Chondrocyte (in vitro differentiated cells): Measurements from ENCODE around the gene EFEMP1. TPM values are rescaled to one million over a fixed set of nuclear protein-coding genes. Genes with fewer than 3 reads are reported as not detected.
A peak's percentile ranks its signal among the peaks of the same experiment; 100 is the strongest.

ENCODE experiments used
- DNase-seq: peaks from one replicate; pipeline ENCODE4 v3.0.0; 2021; ENCODE audit warnings: mixed read lengths, low spot score
- H3K27ac Mint-ChIP-seq: one replicate; pipeline ENCODE4 v1.8.0; 2021; ENCODE audit warnings: mild to moderate bottlenecking, moderate library complexity, mixed read lengths; ENCODE audit not compliant: unreplicated experiment
- H3K27me3 Mint-ChIP-seq: 2 replicates; pipeline ENCODE4 v1.8.0; 2021; ENCODE audit warnings: low read depth, mixed read lengths
- H3K36me3 Mint-ChIP-seq: 2 replicates; pipeline ENCODE4 v1.8.0; 2021; ENCODE audit warnings: low read depth, mixed read lengths
- H3K4me1 Mint-ChIP-seq: 2 replicates; pipeline ENCODE4 v1.8.0; 2021; ENCODE audit warnings: low read depth, mild to moderate bottlenecking, mixed read lengths
- H3K4me3 Mint-ChIP-seq: one replicate; pipeline ENCODE4 v1.8.0; 2021; ENCODE audit warnings: mild to moderate bottlenecking, moderate library complexity, mixed read lengths; ENCODE audit not compliant: unreplicated experiment
- H3K9me3 Mint-ChIP-seq: 2 replicates; pipeline ENCODE4 v1.8.0; 2021; ENCODE audit warnings: low read depth, mixed read lengths
- long read RNA-seq: library from polyadenylated mRNA; stranded (forward); transcript quantifications from one replicate; pipeline ENCODE4 v2.0.0, GENCODE V29; 2021
- total RNA-seq: library from RNA; stranded (reverse); gene quantifications from 3 replicates; pipeline ENCODE4 v1.2.1, GENCODE V29; 2021
- TF ChIP-seq, protein P1 (sequence below): fragments of 200-600 bp; sonication (generic); IDR thresholded peaks from 2 replicates; pipeline ENCODE4 v1.5.0; 2021; ENCODE audit warnings: antibody characterized with exemption, mild to moderate bottlenecking, moderate library complexity

The EFEMP1 gene, protein sequence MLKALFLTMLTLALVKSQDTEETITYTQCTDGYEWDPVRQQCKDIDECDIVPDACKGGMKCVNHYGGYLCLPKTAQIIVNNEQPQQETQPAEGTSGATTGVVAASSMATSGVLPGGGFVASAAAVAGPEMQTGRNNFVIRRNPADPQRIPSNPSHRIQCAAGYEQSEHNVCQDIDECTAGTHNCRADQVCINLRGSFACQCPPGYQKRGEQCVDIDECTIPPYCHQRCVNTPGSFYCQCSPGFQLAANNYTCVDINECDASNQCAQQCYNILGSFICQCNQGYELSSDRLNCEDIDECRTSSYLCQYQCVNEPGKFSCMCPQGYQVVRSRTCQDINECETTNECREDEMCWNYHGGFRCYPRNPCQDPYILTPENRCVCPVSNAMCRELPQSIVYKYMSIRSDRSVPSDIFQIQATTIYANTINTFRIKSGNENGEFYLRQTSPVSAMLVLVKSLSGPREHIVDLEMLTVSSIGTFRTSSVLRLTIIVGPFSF
- total RNA-seq: 9.5 to 39.6 TPM (median 38.6 TPM) in 3 replicates
- long read RNA-seq, transcript EFEMP1-201 (12 exons, 1,820 nt): minor isoform, 23 of 124 reads
- long read RNA-seq, transcript EFEMP1-202 (11 exons, 3,024 nt): major isoform, 86 of 124 reads
- long read RNA-seq, partial matches to known transcripts: 4 of 124 reads
- long read RNA-seq, other reads (novel, unspliced or antisense): 11 of 124 reads

DNA sequence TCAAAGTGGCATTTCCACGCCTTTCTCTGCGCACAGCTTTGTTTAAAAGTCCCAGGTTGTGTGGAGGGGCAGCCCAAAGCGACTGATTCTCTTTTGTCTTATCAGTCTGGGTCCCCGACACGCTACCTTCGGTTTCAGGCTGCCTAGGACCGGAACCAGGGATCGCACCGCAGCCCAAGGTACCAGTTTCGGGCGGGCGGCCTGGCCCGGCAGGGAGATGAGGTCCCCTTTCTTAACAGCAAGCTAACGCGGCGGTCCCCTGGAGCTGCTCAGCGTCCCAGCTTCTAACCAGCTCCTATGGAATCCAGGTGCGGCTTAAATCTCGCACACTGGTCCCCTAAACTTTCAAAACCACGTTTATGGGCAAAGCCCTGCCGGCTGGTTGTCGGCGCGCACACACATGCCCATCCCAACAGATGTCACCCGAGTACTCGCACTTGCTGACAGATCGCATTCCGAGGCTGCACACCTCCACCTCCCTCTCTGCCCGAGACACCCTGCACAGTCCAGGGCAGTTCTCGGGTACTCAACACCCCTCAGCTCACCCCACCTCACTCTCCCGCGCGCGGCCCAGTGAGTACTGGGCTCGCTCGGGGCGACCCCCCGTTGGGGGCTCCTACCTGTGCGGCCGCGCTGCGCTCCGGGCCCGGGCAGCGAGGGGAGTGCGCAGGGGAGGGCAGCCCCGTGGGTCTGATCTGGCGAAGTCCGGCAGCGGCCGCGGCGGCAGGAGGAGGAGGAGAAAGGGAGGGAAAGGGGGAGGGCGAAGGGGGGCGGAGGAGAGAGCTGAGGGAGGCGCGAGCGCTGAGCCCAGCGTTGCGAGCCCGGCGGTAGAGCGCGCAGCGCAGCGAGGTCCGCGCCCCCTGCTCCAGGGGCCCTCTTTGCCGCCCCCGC lies at the start of gene EFEMP1:
EFEMP1 (minus strand) TSS at position 692 of the 891 bp plus-strand sequence. CDS start 1,342 bp downstream, outside the sequence.
- peaks cover 52% of the 10 kb centered on the region for H3K27me3 Mint-ChIP-seq
- TF ChIP-seq, protein P1, sequence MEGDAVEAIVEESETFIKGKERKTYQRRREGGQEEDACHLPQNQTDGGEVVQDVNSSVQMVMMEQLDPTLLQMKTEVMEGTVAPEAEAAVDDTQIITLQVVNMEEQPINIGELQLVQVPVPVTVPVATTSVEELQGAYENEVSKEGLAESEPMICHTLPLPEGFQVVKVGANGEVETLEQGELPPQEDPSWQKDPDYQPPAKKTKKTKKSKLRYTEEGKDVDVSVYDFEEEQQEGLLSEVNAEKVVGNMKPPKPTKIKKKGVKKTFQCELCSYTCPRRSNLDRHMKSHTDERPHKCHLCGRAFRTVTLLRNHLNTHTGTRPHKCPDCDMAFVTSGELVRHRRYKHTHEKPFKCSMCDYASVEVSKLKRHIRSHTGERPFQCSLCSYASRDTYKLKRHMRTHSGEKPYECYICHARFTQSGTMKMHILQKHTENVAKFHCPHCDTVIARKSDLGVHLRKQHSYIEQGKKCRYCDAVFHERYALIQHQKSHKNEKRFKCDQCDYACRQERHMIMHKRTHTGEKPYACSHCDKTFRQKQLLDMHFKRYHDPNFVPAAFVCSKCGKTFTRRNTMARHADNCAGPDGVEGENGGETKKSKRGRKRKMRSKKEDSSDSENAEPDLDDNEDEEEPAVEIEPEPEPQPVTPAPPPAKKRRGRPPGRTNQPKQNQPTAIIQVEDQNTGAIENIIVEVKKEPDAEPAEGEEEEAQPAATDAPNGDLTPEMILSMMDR: peak; percentile 23
- no peaks in the 10 kb centered on the region for H3K36me3 Mint-ChIP-seq
- H3K4me1 Mint-ChIP-seq: peaks cover 18% of the 10 kb centered on the region
- H3K4me3 Mint-ChIP-seq: peak within 1 kb of the TSS; percentile 77
- H3K27ac Mint-ChIP-seq: no peak within 1 kb of the TSS
- DNase-seq: no peak
- peaks cover 2% of the 10 kb centered on the region for H3K9me3 Mint-ChIP-seq

GRCh38 chr2:55970500-55970899 lies 46.9 kb upstream of the EFEMP1 start:
- Mint-ChIP-seq H3K36me3 (no peaks in the 10 kb centered on the region), H3K9me3 (no peaks in the 10 kb centered on the region), H3K4me1 (peaks cover 3% of the 10 kb centered on the region), H3K27ac (no peak overlapping the region), H3K4me3 (no peak overlapping the region), H3K27me3 (peaks cover 36% of the 10 kb centered on the region)
- no peak for DNase-seq
- TF ChIP-seq, protein P1: no peak

DNA sequence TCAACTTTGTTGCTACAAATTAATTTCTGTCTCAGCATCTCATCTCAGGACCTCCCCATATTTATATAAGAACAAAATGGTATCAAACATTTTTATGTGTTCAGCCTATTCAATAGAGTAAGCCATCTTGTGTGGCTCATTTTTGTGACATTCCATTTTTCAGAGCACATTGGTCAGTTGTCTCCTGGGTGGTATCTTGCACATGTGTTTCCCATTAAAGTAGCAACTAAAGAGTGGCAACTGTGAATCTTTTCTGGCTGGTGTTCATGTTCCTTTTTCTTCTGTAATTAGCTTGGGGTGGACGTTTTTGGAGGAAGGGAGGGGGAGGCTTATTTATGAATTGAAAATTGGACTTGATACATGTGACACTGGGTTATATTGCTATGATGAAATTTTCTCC lies 45.4 kb upstream of the EFEMP1 start:
- no peaks in the 10 kb centered on the region for H3K36me3 Mint-ChIP-seq
- H3K27me3 Mint-ChIP-seq: peaks cover 42% of the 10 kb centered on the region
- peaks cover 3% of the 10 kb centered on the region for H3K4me1 Mint-ChIP-seq
- no peaks in the 10 kb centered on the region for H3K9me3 Mint-ChIP-seq
- no peak overlapping the region for H3K4me3 Mint-ChIP-seq
- TF ChIP-seq, protein P1: no peak
- H3K27ac Mint-ChIP-seq: no peak overlapping the region
- no peak for DNase-seq

DNA sequence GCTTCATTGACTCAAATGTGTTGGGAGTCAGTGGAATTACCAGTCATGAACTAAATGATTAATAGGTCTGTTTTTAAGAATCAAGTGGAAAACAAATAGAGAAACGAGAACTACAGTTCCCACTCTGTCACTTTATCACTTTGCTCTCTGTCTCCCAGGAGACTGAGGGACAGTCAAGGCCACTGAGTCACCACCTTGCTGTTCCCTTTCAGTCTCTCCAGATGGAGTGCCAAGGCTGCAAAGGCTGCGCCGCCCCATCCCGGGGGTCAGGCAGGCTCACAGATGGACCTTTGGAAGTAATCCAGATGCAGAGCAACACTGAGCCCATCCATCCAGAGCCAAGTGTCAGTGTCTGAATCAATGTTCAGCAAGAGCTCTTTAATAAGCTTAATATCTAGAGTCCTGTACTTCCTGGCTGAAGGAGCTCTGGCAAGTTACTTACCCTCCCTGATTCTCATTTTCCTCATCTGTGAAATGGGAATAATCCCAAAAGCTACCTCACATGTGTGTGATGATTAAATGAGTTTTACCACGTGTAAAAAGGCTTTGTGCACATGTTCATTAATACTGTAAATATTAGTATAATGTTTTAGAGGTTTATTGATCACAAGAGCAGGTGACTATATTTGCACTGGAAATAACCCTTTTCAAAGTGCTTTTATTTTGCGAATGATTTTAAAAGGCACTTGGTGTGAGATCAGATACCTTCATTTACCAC lies 43.0 kb upstream of the EFEMP1 start:
- Mint-ChIP-seq H3K4me3 (no peak overlapping the region), H3K36me3 (peaks cover 2% of the 10 kb centered on the region), H3K27ac (no peak overlapping the region), H3K4me1 (peaks cover 5% of the 10 kb centered on the region), H3K9me3 (peaks cover 3% of the 10 kb centered on the region), H3K27me3 (peaks cover 40% of the 10 kb centered on the region)
- TF ChIP-seq, protein P1: no peak
- DNase-seq: no peak
